ENCODE results near the gene PRPF4. TPM values are rescaled to one million over a fixed set of nuclear protein-coding genes. Genes with fewer than 3 reads are reported as not detected.
"Not testable (repeated sequence)": the region's sequence is repeated elsewhere in the genome, so short reads cannot be mapped to it uniquely, and the experiment has no call there.

PRPF4 gene
- total RNA-seq, 4 donors from 2014 or later: 13.4 to 20.5 (median 16.5) TPM

DNA sequence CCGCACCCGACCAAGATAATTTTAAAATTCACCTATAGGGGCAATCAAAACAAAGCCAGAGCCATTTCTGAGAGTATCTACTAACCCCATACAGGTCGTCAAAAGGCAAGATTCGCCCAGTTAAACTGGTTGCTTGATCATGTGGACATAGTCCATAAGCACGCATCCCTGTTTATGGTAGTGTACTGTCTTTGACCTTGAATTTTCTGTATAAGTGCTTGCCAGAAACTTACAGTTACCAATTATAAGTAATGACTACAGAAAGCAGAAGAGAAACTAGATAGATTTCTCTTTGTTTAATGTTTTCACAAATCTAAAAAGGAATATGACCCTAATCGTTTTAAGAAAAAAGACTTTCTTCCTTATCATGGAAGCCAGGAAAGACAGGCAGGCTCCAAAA, 28.5 kb upstream of the PRPF4 start:
- Histone ChIP-seq H3K27me3 (no peaks in the 10 kb centered on the region), H3K4me1 (no peaks in the 10 kb centered on the region), H3K4me3 (no peak overlapping the region), H3K36me3 (no peaks in the 10 kb centered on the region), H3K27ac (no peak overlapping the region), H3K9me3 (no peaks in the 10 kb centered on the region)
- 86 to 87% methylated on average over 4 of the region's 6 CpGs for WGBS, 2 donors (ENCODE audit: low coverage in 1 of 2)
- TF ChIP-seq CTCF (IDR thresholded peaks at IDR 0.05): no peak
- no peak for TF ChIP-seq POLR2A (IDR thresholded peaks at IDR 0.05)
- TF ChIP-seq POLR2AphosphoS5 (IDR thresholded peaks at IDR 0.05): no peak
- no peak for TF ChIP-seq EP300 (IDR thresholded peaks at IDR 0.05)
- ATAC-seq: no peak

DNA sequence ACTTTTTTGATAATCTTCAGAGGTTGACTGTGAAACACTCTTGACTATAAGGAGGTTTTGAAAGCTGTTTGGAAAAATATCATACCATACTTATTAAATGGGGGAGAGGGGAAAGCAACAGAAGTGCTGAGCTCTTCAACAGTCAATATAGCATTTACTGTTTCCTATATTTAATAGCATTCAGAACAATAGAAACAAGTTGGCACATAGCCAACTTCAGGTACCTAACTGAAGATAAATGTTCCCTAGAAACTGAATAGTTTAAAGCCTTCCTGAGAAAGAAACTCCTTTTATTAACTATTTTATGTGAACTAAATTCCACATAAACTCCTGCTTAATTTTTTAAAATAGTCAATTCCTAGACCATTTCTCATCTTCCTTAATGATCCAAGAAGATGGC, 27.8 kb upstream of the PRPF4 start:
- Histone ChIP-seq H3K9me3 (no peaks in the 10 kb centered on the region), H3K27ac (no peak overlapping the region), H3K36me3 (no peaks in the 10 kb centered on the region), H3K27me3 (no peaks in the 10 kb centered on the region), H3K4me1 (no peaks in the 10 kb centered on the region), H3K4me3 (no peak overlapping the region)
- no peak for ATAC-seq
- TF ChIP-seq POLR2A (IDR thresholded peaks at IDR 0.05) (no peak), CTCF (IDR thresholded peaks at IDR 0.05) (no peak), EP300 (IDR thresholded peaks at IDR 0.05) (no peak)

GRCh38 chr9:113249661-113250060, 25.8 kb upstream of the PRPF4 start:
- H3K36me3 ChIP-seq, H3K27me3 ChIP-seq, H3K4me1 ChIP-seq, H3K27ac ChIP-seq, H3K9me3 ChIP-seq, H3K4me3 ChIP-seq, ATAC-seq: not testable (repeated sequence)
- WGBS, 2 donors (ENCODE audit: low coverage in 1 of 2): 100% methylated on average over 1 of the region's 2 CpGs

GRCh38 chr9:113250807-113251206, 24.7 kb upstream of the PRPF4 start:
- TF ChIP-seq POLR2AphosphoS5 (IDR thresholded peaks at IDR 0.05): no peak
- no peak for TF ChIP-seq EP300 (IDR thresholded peaks at IDR 0.05)
- no peak for TF ChIP-seq POLR2A (IDR thresholded peaks at IDR 0.05)
- TF ChIP-seq CTCF (IDR thresholded peaks at IDR 0.05): no peak
- 95 to 100% methylated on average over 1 to 2 of the region's 2 CpGs for WGBS, 2 donors (ENCODE audit: low coverage in 1 of 2)
- no peak overlapping the region for H3K27ac ChIP-seq
- no peak overlapping the region for H3K4me3 ChIP-seq
- H3K9me3 ChIP-seq: no peaks in the 10 kb centered on the region
- ATAC-seq: no peak
- no peaks in the 10 kb centered on the region for H3K27me3 ChIP-seq
- peaks cover 0 to 13% of the 10 kb centered on the region in 2 donors for H3K36me3 ChIP-seq
- no peaks in the 10 kb centered on the region for H3K4me1 ChIP-seq

GRCh38 chr9:113254991-113255390, 20.5 kb upstream of the PRPF4 start:
- TF ChIP-seq POLR2AphosphoS5 (IDR thresholded peaks at IDR 0.05): no peak
- no peak for TF ChIP-seq POLR2A (IDR thresholded peaks at IDR 0.05)
- no peak for TF ChIP-seq EP300 (IDR thresholded peaks at IDR 0.05)
- no peak for TF ChIP-seq CTCF (IDR thresholded peaks at IDR 0.05)
- no peak for ATAC-seq
- H3K4me1 ChIP-seq: no peaks in the 10 kb centered on the region
- no peaks in the 10 kb centered on the region for H3K9me3 ChIP-seq
- H3K4me3 ChIP-seq: no peak overlapping the region
- no peak overlapping the region for H3K27ac ChIP-seq
- 100% methylated on average over 1 of the region's 1 CpG for WGBS, 2 donors (ENCODE audit: low coverage in 1 of 2)
- no peaks in the 10 kb centered on the region for H3K27me3 ChIP-seq
- peaks cover 0 to 52% of the 10 kb centered on the region in 2 donors for H3K36me3 ChIP-seq

DNA sequence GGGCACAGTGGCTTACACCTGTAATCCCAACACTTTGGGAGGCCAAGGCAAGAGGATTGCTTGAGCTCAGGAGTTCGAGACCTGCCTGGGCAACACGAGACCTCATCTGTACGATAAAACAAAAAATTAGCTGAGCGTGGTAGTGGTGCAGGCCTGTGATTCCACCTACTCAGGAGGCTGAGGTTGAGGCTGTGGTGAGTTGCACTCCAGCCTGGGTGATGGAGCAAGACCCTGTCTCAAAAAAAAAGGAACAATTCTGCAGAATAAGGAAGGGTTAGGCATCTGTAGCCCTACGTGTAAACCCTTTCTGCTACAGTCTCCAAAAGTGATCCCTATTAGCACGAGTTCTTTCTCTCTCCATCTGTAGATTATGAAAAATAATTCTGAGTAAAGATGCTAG, 20.0 kb upstream of the PRPF4 start:
- Histone ChIP-seq H3K27ac (no peak overlapping the region), H3K9me3 (no peaks in the 10 kb centered on the region), H3K27me3 (no peaks in the 10 kb centered on the region), H3K4me1 (no peaks in the 10 kb centered on the region), H3K36me3 (peaks cover 0 to 57% of the 10 kb centered on the region in 2 donors), H3K4me3 (no peak overlapping the region)
- ATAC-seq: no peak
- WGBS, 2 donors (ENCODE audit: low coverage in 1 of 2): 79 to 92% methylated on average over 6 of the region's 6 CpGs
- TF ChIP-seq POLR2AphosphoS5 (IDR thresholded peaks at IDR 0.05): no peak
- no peak for TF ChIP-seq EP300 (IDR thresholded peaks at IDR 0.05)
- no peak for TF ChIP-seq CTCF (IDR thresholded peaks at IDR 0.05)

Data from gastroesophageal sphincter (tissue), 4 donors.